Naive B cell (primary cell): ENCODE measurements around the gene NKAIN2. TPM values are rescaled to one million over a fixed set of nuclear protein-coding genes. Genes with fewer than 3 reads are reported as not detected.

Experiments used
- ATAC-seq, 2 donors: fragments of 150-1000 bp; cut with Tn5 transposase; 2 replicates each; pipeline ENCODE4 v1.10.0; 2021; ENCODE audit warnings: low read depth in 2 of 2, mild to moderate bottlenecking in 2 of 2, moderate library complexity in 2 of 2
- DNase-seq: peaks from one replicate; pipeline ENCODE4 v3.0.0; 2022
- H3K27ac Mint-ChIP-seq, 6 donors: one replicate each; pipeline ENCODE4 v1.8.0; 2020 to 2022; ENCODE audit warnings: mild to moderate bottlenecking in 6 of 6, mixed read lengths in 6 of 6, moderate library complexity in 5 of 6, inconsistent platforms in 2 of 6
- H3K27me3 Mint-ChIP-seq, 3 donors: one replicate each; pipeline ENCODE4 v1.8.0; 2021 to 2022; ENCODE audit warnings: mixed read lengths in 3 of 3, mild to moderate bottlenecking in 1 of 3
- H3K36me3 Mint-ChIP-seq, 2 donors: one replicate each; pipeline ENCODE4 v1.8.0; 2020 to 2022; ENCODE audit warnings: mixed read lengths in 2 of 2, inconsistent platforms in 1 of 2, mild to moderate bottlenecking in 1 of 2
- H3K4me1 Mint-ChIP-seq, 3 donors: one replicate each; pipeline ENCODE4 v1.8.0; 2020 to 2022; ENCODE audit warnings: mixed read lengths in 3 of 3, inconsistent platforms in 1 of 3, mild to moderate bottlenecking in 1 of 3, moderate library complexity in 1 of 3
- H3K4me3 Mint-ChIP-seq, 8 donors: one replicate each; pipeline ENCODE4 v1.8.0; 2020 to 2022; ENCODE audit warnings: mild to moderate bottlenecking in 8 of 8, mixed read lengths in 8 of 8, moderate library complexity in 8 of 8, inconsistent platforms in 2 of 8
- H3K9me3 Mint-ChIP-seq, 7 donors: one replicate each; pipeline ENCODE4 v1.8.0; 2020 to 2022; ENCODE audit warnings: mixed read lengths in 7 of 7, mild to moderate bottlenecking in 5 of 7, inconsistent platforms in 2 of 7, moderate library complexity in 1 of 7
- polyA plus RNA-seq, 6 donors: library from polyadenylated mRNA; unstranded; fragments of 300-500 nt; fragmentation: Illumina TruSeq; gene quantifications; one replicate each; pipeline ENCODE4 v1.2.3, GENCODE V29; 2021; ENCODE audit warnings: low read depth in 6 of 6

Gene NKAIN2
- polyA plus RNA-seq, 6 donors from 2014 or later = not detected

DNA sequence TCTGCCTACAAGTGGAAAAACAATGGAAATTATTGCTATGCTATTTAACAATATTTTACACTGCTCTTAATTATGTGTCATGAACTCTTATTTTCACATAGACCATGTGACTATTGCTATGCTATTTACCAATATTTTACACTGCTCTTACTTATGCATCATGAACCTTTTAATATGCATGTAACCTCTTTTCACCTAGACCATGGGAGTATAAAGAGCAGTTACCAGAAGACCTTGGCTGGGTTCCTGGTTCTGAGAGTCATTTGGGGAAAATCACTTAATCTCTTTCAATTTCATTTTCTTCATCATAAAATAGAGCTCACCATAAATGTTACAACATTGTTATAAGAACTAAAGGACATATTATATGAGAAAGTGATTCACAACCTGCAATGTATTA lies 934.8 kb downstream of the NKAIN2 start:
- Mint-ChIP-seq H3K27me3 (no peaks in the 10 kb centered on the region), H3K27ac (no peak overlapping the region), H3K9me3 (peaks cover 0 to 14% (median 2%) of the 10 kb centered on the region in 7 donors), H3K36me3 (no peaks in the 10 kb centered on the region), H3K4me1 (no peaks in the 10 kb centered on the region), H3K4me3 (no peak overlapping the region)
- DNase-seq (no peak), ATAC-seq (no peak)

DNA sequence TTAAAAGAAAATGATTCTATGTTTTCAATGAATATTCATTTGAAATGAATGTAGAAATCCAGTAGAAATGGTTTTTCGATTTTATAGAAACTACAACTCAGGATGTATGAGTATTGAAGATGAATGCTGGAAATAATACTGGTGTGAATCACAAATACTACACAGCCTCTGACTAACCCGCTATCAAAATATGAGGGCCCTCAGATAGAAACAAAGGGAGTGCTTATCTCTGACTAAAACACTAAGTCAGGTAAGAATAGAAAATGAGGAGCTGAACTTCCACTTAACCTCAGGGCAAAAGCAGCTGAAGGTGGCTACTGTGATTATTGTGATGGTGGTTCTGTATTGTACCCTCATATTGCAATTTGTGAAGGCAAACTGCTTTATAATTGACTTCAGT lies 937.7 kb downstream of the NKAIN2 start:
- Mint-ChIP-seq H3K4me1 (no peaks in the 10 kb centered on the region), H3K4me3 (no peak overlapping the region), H3K27ac (no peak overlapping the region), H3K27me3 (no peaks in the 10 kb centered on the region), H3K36me3 (no peaks in the 10 kb centered on the region), H3K9me3 (peaks cover 0 to 5% (median 1%) of the 10 kb centered on the region in 7 donors)
- ATAC-seq = no peak
- DNase-seq = no peak

DNA sequence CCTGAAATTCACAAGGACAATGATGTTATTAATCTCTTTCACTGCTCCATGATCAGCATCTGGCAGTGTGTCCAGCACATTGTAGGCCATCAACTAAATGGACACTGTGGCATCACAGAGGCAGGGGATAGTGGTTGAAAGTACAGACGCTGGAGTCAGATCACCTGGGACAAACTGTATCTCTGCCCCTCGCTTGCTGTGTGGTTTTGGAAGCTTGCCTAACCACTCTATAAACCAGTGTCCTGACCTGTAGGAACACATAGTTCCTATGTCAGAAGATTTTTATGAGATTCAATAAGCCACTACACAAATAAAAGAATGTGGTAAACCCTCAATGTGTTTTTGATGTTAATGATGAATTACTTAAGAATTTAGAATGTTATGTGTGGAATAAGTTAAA lies 939.3 kb downstream of the NKAIN2 start:
- Mint-ChIP-seq H3K36me3 (no peaks in the 10 kb centered on the region), H3K27me3 (no peaks in the 10 kb centered on the region), H3K4me3 (no peak overlapping the region), H3K9me3 (peaks cover 0 to 4% (median 0%) of the 10 kb centered on the region in 7 donors), H3K4me1 (no peaks in the 10 kb centered on the region), H3K27ac (no peak overlapping the region)
- DNase-seq (no peak), ATAC-seq (no peak)

DNA sequence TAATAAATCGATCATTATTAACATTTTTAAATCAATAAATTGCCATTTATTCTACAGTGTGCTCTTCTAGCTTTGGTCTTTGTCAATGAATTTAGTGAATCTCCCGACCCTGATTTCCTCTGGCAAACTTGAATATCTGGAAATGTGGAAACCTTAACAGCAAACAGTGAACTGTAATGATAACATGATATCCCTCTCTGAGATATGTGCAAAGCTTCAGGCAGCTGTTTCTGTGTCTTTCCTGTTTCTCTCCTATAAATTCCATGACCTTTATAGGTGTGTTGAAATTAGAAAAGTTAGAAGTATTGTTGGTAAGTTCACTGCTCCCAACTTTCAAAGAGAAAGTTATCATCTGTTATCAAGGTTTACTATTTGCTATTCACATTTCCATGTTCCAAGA lies 939.8 kb downstream of the NKAIN2 start:
- H3K36me3 Mint-ChIP-seq = no peaks in the 10 kb centered on the region
- ATAC-seq (no peak), DNase-seq (no peak)
- no peak overlapping the region for H3K4me3 Mint-ChIP-seq
- no peak overlapping the region for H3K27ac Mint-ChIP-seq
- H3K4me1 Mint-ChIP-seq = no peaks in the 10 kb centered on the region
- no peaks in the 10 kb centered on the region for H3K27me3 Mint-ChIP-seq
- peaks cover 0 to 4% (median 0%) of the 10 kb centered on the region in 7 donors for H3K9me3 Mint-ChIP-seq

DNA sequence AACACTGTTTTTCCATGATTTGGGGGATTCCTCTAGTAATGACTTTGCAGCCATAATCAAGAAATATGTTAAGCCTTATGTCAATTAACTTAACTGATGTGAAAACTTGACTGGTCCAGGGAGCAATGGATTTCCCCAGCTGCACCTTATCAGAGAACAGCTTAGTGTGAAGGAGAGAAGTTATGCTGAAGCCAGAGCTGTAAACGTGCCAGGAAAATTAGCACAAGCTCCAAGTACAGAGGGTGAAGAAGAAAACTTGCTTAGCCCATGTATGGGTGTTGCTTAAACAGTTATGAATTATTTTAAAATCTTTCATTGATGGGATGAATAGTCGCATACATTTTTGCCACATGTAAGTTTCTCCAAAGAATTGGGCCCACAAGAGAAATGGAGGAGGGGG lies 943.7 kb downstream of the NKAIN2 start:
- no peaks in the 10 kb centered on the region for H3K4me1 Mint-ChIP-seq
- no peaks in the 10 kb centered on the region for H3K36me3 Mint-ChIP-seq
- no peak overlapping the region for H3K27ac Mint-ChIP-seq
- no peaks in the 10 kb centered on the region for H3K27me3 Mint-ChIP-seq
- peaks cover 0 to 2% (median 0%) of the 10 kb centered on the region in 7 donors for H3K9me3 Mint-ChIP-seq
- DNase-seq (no peak), ATAC-seq (no peak)
- no peak overlapping the region for H3K4me3 Mint-ChIP-seq

GRCh38 chr6:124748778-124749177 lies 945.1 kb downstream of the NKAIN2 start:
- Mint-ChIP-seq H3K27me3 (no peaks in the 10 kb centered on the region), H3K9me3 (peaks cover 0 to 2% (median 0%) of the 10 kb centered on the region in 7 donors), H3K4me3 (no peak overlapping the region), H3K4me1 (no peaks in the 10 kb centered on the region), H3K27ac (no peak overlapping the region), H3K36me3 (no peaks in the 10 kb centered on the region)
- DNase-seq (no peak), ATAC-seq (no peak)

DNA sequence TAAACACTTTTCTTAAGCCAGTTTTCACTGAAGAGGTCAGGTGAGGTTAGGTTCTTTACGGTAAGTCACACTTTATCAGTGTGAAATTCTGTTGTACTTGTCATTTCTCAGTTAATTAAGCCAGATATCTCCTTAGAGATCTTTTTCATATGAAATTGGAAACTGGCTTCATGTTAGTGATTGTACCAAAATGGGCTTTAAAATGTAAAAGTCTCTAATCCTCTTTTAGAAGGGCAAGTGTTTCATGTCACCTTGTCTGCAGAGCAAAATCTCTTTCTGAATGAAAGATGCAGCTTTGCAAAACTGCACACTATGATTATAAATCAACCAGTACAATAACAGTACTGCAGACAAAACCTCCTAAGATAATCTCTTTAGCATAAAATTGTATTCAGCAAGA lies 949.3 kb downstream of the NKAIN2 start:
- no peaks in the 10 kb centered on the region for H3K4me1 Mint-ChIP-seq
- H3K9me3 Mint-ChIP-seq = peaks cover 0 to 4% (median 2%) of the 10 kb centered on the region in 7 donors
- no peak overlapping the region for H3K4me3 Mint-ChIP-seq
- ATAC-seq (no peak), DNase-seq (no peak)
- H3K27ac Mint-ChIP-seq = no peak overlapping the region
- H3K27me3 Mint-ChIP-seq = no peaks in the 10 kb centered on the region
- H3K36me3 Mint-ChIP-seq = no peaks in the 10 kb centered on the region

GRCh38 chr6:124753562-124754105 lies 950.0 kb downstream of the NKAIN2 start:
- Mint-ChIP-seq H3K36me3 (no peaks in the 10 kb centered on the region), H3K4me3 (no peak overlapping the region), H3K4me1 (no peaks in the 10 kb centered on the region), H3K9me3 (peaks cover 0 to 4% (median 2%) of the 10 kb centered on the region in 7 donors), H3K27me3 (no peaks in the 10 kb centered on the region), H3K27ac (no peak overlapping the region)
- ATAC-seq (no peak), DNase-seq (no peak)

- DNase-seq = no peak
- H3K27me3 Mint-ChIP-seq = no peaks in the 10 kb centered on the region
- no peak for ATAC-seq
- no peaks in the 10 kb centered on the region for H3K36me3 Mint-ChIP-seq
- H3K9me3 Mint-ChIP-seq = peaks cover 0 to 7% (median 2%) of the 10 kb centered on the region in 7 donors
- H3K4me1 Mint-ChIP-seq = no peaks in the 10 kb centered on the region
- H3K4me3 Mint-ChIP-seq = no peak overlapping the region
- no peak overlapping the region for H3K27ac Mint-ChIP-seq
Observed at GRCh38 chr6:124755321-124755720, 951.7 kb downstream of the NKAIN2 start.

- Mint-ChIP-seq H3K27me3 (no peaks in the 10 kb centered on the region), H3K4me3 (no peak overlapping the region), H3K4me1 (no peaks in the 10 kb centered on the region), H3K36me3 (no peaks in the 10 kb centered on the region), H3K27ac (no peak overlapping the region), H3K9me3 (peaks cover 0 to 7% (median 2%) of the 10 kb centered on the region in 7 donors)
- no peak for ATAC-seq
- no peak for DNase-seq
Observed at GRCh38 chr6:124757560-124757959, 953.9 kb downstream of the NKAIN2 start.

- peaks cover 0 to 7% (median 2%) of the 10 kb centered on the region in 7 donors for H3K9me3 Mint-ChIP-seq
Observed at GRCh38 chr6:124758663-124759062, 955.0 kb downstream of the NKAIN2 start.

DNA sequence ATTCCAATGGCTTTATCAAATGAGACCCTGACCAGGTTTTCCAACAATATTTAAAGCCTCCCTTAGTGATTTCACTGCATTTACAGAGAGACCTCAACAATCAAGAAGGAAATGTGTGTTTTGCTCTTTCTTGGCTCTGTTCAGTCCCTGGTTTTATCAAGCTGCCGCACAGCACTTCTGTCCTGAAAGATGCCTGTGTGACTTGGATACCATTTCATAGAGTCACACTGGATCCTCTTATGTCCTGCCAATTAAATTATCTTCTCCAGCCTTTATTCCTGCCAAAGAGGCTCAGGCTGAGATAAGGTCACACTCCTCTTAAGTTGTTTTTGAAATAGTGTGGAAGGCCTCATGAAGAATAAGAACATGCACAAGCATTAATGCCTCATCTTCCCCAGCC lies 961.6 kb downstream of the NKAIN2 start:
- H3K27ac Mint-ChIP-seq = no peak overlapping the region
- ATAC-seq (no peak), DNase-seq (no peak)
- no peaks in the 10 kb centered on the region for H3K36me3 Mint-ChIP-seq
- no peaks in the 10 kb centered on the region for H3K27me3 Mint-ChIP-seq
- no peak overlapping the region for H3K4me3 Mint-ChIP-seq
- H3K9me3 Mint-ChIP-seq = peaks cover 0 to 3% (median 0%) of the 10 kb centered on the region in 7 donors
- no peaks in the 10 kb centered on the region for H3K4me1 Mint-ChIP-seq

More at GRCh38 chr6:124758663-124759062, 955.0 kb downstream of the NKAIN2 start:
- no peak for DNase-seq
- Mint-ChIP-seq H3K36me3 (no peaks in the 10 kb centered on the region), H3K4me3 (no peak overlapping the region), H3K27ac (no peak overlapping the region), H3K27me3 (no peaks in the 10 kb centered on the region), H3K4me1 (no peaks in the 10 kb centered on the region)
- ATAC-seq = no peak

- no peaks in the 10 kb centered on the region for H3K27me3 Mint-ChIP-seq
- ATAC-seq (no peak), DNase-seq (no peak)
- H3K27ac Mint-ChIP-seq = no peak overlapping the region
- H3K36me3 Mint-ChIP-seq = no peaks in the 10 kb centered on the region
- no peaks in the 10 kb centered on the region for H3K4me1 Mint-ChIP-seq
- no peaks in the 10 kb centered on the region for H3K9me3 Mint-ChIP-seq
- no peak overlapping the region for H3K4me3 Mint-ChIP-seq
Observed at GRCh38 chr6:124768224-124768623, 964.6 kb downstream of the NKAIN2 start.

- Mint-ChIP-seq H3K9me3 (no peaks in the 10 kb centered on the region), H3K4me1 (no peaks in the 10 kb centered on the region), H3K36me3 (no peaks in the 10 kb centered on the region), H3K27me3 (no peaks in the 10 kb centered on the region), H3K4me3 (no peak overlapping the region), H3K27ac (no peak overlapping the region)
- no peak for DNase-seq
- ATAC-seq = no peak
Observed at GRCh38 chr6:124769811-124770544, 966.3 kb downstream of the NKAIN2 start.
